HepG2 (cell line): ENCODE results near the gene LRRC4. TPM values are rescaled to one million over a fixed set of nuclear protein-coding genes. Genes with fewer than 3 reads are reported as not detected.

Experiments
- FOXP4 ChIP-seq: sonication (generic); formaldehyde crosslinking; IDR thresholded peaks from 2 replicates; pipeline ENCODE4 v1.4.0; 2020; ENCODE audit warnings: missing genetic modification reagents
- GABPB1 ChIP-seq: IDR thresholded peaks from 2 replicates; pipeline ENCODE4 v1.6.1; 2016; ENCODE audit warnings: mild to moderate bottlenecking, missing genetic modification reagents, moderate library complexity, missing compliant biosample characterization
- HNF4A ChIP-seq: sonication (generic); formaldehyde crosslinking; IDR thresholded peaks from 2 replicates; pipeline ENCODE4 v1.4.0; 2020; ENCODE audit warnings: missing genetic modification reagents
- KAT8 ChIP-seq: IDR thresholded peaks from 2 replicates; pipeline ENCODE4 v1.6.1; 2016; ENCODE audit warnings: missing genetic modification reagents, missing compliant biosample characterization
- MAFG ChIP-seq: sonication (generic); formaldehyde crosslinking; IDR thresholded peaks from 2 replicates; pipeline ENCODE4 v1.5.1; 2020; ENCODE audit warnings: mild to moderate bottlenecking, missing genetic modification reagents
- NR2F1 ChIP-seq, 2 experiments: fragments of 450-650 bp in 1 of 2; formaldehyde crosslinking in 1 of 2; IDR thresholded peaks; 2 replicates each; pipeline versions ENCODE4 v1.5.0 to v1.6.1; 2016 to 2020; ENCODE audit warnings: mild to moderate bottlenecking in 1 of 2, missing compliant biosample characterization in 1 of 2, missing genetic modification reagents in 1 of 2, moderate library complexity in 1 of 2
- PREB ChIP-seq: sonication (generic); formaldehyde crosslinking; IDR thresholded peaks from 2 replicates; pipeline ENCODE4 v1.4.0; 2020; ENCODE audit warnings: missing genetic modification reagents
- SOX13 ChIP-seq, 3 experiments: fragments of 450-650 bp in 1 of 3; sonication (generic) in 1 of 3; formaldehyde crosslinking in 1 of 3; IDR thresholded peaks in 2 of 3; conservative IDR thresholded peaks in 1 of 3; 2 replicates each; pipeline versions ENCODE4 v1.5.0 to v1.6.1; 2016 to 2020; ENCODE audit warnings: antibody characterized with exemption in 1 of 3, mild to moderate bottlenecking in 1 of 3, missing compliant biosample characterization in 1 of 3, missing genetic modification reagents in 1 of 3, moderate library complexity in 1 of 3
- TFAP4 ChIP-seq: sonication (generic); IDR thresholded peaks from 2 replicates; pipeline ENCODE4 v1.6.1; 2016; ENCODE audit warnings: low read depth, borderline replicate concordance
- TFDP2 ChIP-seq: sonication (generic); formaldehyde crosslinking; IDR thresholded peaks from 2 replicates; pipeline ENCODE4 v1.4.0; 2020; ENCODE audit warnings: missing genetic modification reagents
- ZNF18 ChIP-seq: sonication (generic); formaldehyde crosslinking; IDR thresholded peaks from 2 replicates; pipeline ENCODE4 v1.8.0; 2022; ENCODE audit warnings: mild to moderate bottlenecking, missing genetic modification reagents; ENCODE audit not compliant: insufficient replicate concordance
- ZNF281 ChIP-seq: sonication (generic); formaldehyde crosslinking; IDR thresholded peaks from 2 replicates; pipeline ENCODE4 v1.4.0; 2020; ENCODE audit warnings: missing genetic modification reagents, borderline replicate concordance
- ZNF33A ChIP-seq: sonication (generic); formaldehyde crosslinking; IDR thresholded peaks from 2 replicates; pipeline ENCODE4 v1.5.1; 2020; ENCODE audit warnings: missing genetic modification reagents, mild to moderate bottlenecking, moderate library complexity, borderline replicate concordance
- ZNF430 ChIP-seq: sonication (generic); formaldehyde crosslinking; IDR thresholded peaks from 2 replicates; pipeline ENCODE4 v1.9.0; 2021; ENCODE audit warnings: mild to moderate bottlenecking, missing genetic modification reagents
- ZNF496 ChIP-seq: sonication (generic); formaldehyde crosslinking; IDR thresholded peaks from 2 replicates; pipeline ENCODE4 v1.8.1; 2023; ENCODE audit warnings: mild to moderate bottlenecking, moderate library complexity, missing genetic modification reagents; ENCODE audit not compliant: insufficient replicate concordance
- ZSCAN12 ChIP-seq: sonication (generic); formaldehyde crosslinking; IDR thresholded peaks from 2 replicates; pipeline ENCODE4 v1.9.0; 2021; ENCODE audit warnings: mild to moderate bottlenecking, missing genetic modification reagents
- polyA plus RNA-seq, 8 experiments: library from polyadenylated mRNA; depleted of rRNA in 3 of 8; stranded (reverse) in 7 of 8; unstranded in 1 of 8; fragments of >200 nt; fragmentation: Illumina TruSeq in 4 of 8; extraction: Trizol in 4 of 8; gene quantifications; 2 replicates each; pipeline versions ENCODE4 v1.2.1 to v1.2.3, GENCODE V29; 2011 to 2016; ENCODE audit warnings: low read depth in 4 of 8, missing spikeins in 1 of 8, mixed read lengths in 1 of 8; ENCODE audit not compliant: insufficient read depth in 1 of 8
- total RNA-seq, 5 experiments: library from RNA; depleted of rRNA; stranded (reverse); fragments of >200 nt; fragmentation: Illumina TruSeq; extraction: Trizol; gene quantifications; 2 replicates each; pipeline ENCODE4 v1.2.3, GENCODE V29; 2016; ENCODE audit warnings: low read depth in 1 of 5
- TF ChIP-seq, protein P1 (sequence below): IDR thresholded peaks from 2 replicates; pipeline ENCODE4 v1.6.1; 2016; ENCODE audit warnings: mild to moderate bottlenecking

LRRC4 gene
- total and polyA plus RNA-seq, 2 of the 13 experiments (the other 11 are each of a cell fraction or from before 2014, with no cell fraction given): not detected

DNA sequence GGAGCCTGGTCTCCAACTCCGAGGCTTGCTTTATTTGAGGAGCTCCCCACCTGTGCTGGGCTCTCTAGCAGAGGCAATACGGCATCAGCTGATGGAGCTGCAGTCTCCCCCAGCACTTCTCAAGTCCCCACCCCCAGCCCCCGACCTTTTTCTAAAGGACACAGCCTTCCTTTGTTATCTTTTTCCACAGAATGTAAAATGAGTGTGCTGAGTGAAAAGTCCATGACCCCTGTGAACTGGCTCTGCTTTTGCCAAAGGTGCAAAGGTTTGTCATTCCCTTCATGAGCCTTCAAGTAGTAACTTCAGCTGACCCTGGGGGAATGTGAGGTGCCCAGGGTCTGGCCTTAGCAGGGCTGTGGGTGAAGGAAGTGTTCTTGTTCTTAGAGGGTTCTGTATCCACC is 25.5 kb downstream of the LRRC4 start (continued):
- TF ChIP-seq ZNF281 (CRISPR knock-in tag): peak; percentile 50; the same call in 1 of the 2 replicates
- TF ChIP-seq GABPB1 (CRISPR knock-in tag): no peak
- no peak for TF ChIP-seq MAFG (CRISPR knock-in tag)
- TF ChIP-seq HNF4A: peak; percentile 92
- TF ChIP-seq PREB (CRISPR knock-in tag): no peak
- no peak for TF ChIP-seq ZSCAN12 (CRISPR knock-in tag)
- no peak for TF ChIP-seq KAT8
- TF ChIP-seq FOXP4 (CRISPR knock-in tag): no peak
- no peak for TF ChIP-seq ZNF18 (CRISPR knock-in tag)
- TF ChIP-seq, protein P1, sequence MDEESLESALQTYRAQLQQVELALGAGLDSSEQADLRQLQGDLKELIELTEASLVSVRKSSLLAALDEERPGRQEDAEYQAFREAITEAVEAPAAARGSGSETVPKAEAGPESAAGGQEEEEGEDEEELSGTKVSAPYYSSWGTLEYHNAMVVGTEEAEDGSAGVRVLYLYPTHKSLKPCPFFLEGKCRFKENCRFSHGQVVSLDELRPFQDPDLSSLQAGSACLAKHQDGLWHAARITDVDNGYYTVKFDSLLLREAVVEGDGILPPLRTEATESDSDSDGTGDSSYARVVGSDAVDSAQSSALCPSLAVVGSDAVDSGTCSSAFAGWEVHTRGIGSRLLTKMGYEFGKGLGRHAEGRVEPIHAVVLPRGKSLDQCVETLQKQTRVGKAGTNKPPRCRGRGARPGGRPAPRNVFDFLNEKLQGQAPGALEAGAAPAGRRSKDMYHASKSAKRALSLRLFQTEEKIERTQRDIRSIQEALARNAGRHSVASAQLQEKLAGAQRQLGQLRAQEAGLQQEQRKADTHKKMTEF (CRISPR knock-in tag): 0 out of 2 replicates have a peak, but pooled peaks have one; percentile 31
- peak; percentile 96 for TF ChIP-seq TFAP4
- no peak for TF ChIP-seq ZNF33A
- TF ChIP-seq ZNF496 (CRISPR knock-in tag): no peak
- peak; percentile 81 to 93 for TF ChIP-seq NR2F1 (CRISPR knock-in tag; IDR thresholded peaks at IDR 0.05)
- peak; percentile 64 for TF ChIP-seq SOX13 (IDR thresholded peaks at IDR 0.05)
- TF ChIP-seq SOX13 (CRISPR knock-in tag; conservative IDR thresholded peaks at IDR 0.05 in 1 of 2, IDR thresholded peaks at IDR 0.05 in 1 of 2): peak in 1 of 2 experiments; percentile 88; a peak in 2 of 4 replicates
- TF ChIP-seq ZNF430 (CRISPR knock-in tag): no peak
- TF ChIP-seq TFDP2 (CRISPR knock-in tag): no peak
